CD14-positive monocyte (primary cell): ENCODE data around the gene SIGLEC12. TPM values are rescaled to one million over a fixed set of nuclear protein-coding genes. Genes with fewer than 3 reads are reported as not detected.
A peak's percentile ranks its signal among the peaks of the same experiment; 100 is the strongest.

ENCODE experiments used
- DNase-seq, 3 donors: peaks; one replicate each; pipeline ENCODE4 v3.0.0-alpha.2; 2011 to 2022
- H2AFZ ChIP-seq: 2 replicates; pipeline ENCODE4 v1.6.0; 2012; ENCODE audit warnings: mild to moderate bottlenecking, low read depth, low read length, inconsistent platforms; ENCODE audit not compliant: insufficient read depth, poor library complexity, severe bottlenecking
- H3K27ac ChIP-seq, 2 donors: 1 replicate in 1 of 2; 2 replicates in 1 of 2; pipeline ENCODE4 v1.5.1; 2012 to 2013; ENCODE audit warnings: low read length in 2 of 2, control low read depth in 1 of 2, inconsistent platforms in 1 of 2, low read depth in 1 of 2, mild to moderate bottlenecking in 1 of 2
- H3K27me3 ChIP-seq, 2 donors: one replicate each; pipeline versions ENCODE4 v1.6.0 to v1.6.1; 2011 to 2013; ENCODE audit warnings: low read length in 2 of 2; ENCODE audit not compliant: control insufficient read depth in 2 of 2, insufficient read depth in 2 of 2
- H3K36me3 ChIP-seq, 2 donors: replicated peaks in 1 of 2; 1 replicate in 1 of 2; 2 replicates in 1 of 2; pipeline versions ENCODE4 v1.5.1 to v1.6.1; 2012 to 2013; ENCODE audit warnings: low read length in 2 of 2, control low read depth in 1 of 2, inconsistent platforms in 1 of 2, mild to moderate bottlenecking in 1 of 2; ENCODE audit not compliant: insufficient read depth in 2 of 2, control insufficient read depth in 1 of 2
- H3K4me1 ChIP-seq, 2 donors: 1 replicate in 1 of 2; 2 replicates in 1 of 2; pipeline versions ENCODE4 v1.5.1 to v1.6.1; 2012 to 2013; ENCODE audit warnings: low read length in 2 of 2, control low read depth in 1 of 2, inconsistent platforms in 1 of 2, mild to moderate bottlenecking in 1 of 2, moderate library complexity in 1 of 2; ENCODE audit not compliant: insufficient read depth in 2 of 2, control insufficient read depth in 1 of 2
- H3K4me2 ChIP-seq: replicated peaks from 2 replicates; pipeline ENCODE3; 2012; ENCODE audit warnings: low read length, moderate library complexity, mild to moderate bottlenecking; ENCODE audit not compliant: poor library complexity, severe bottlenecking; ENCODE audit errors: extremely low read depth
- H3K4me3 ChIP-seq, 3 experiments: fragments of 200-600 bp in 1 of 3; sonication (generic) in 1 of 3; replicated peaks in 1 of 3; 1 replicate in 2 of 3; 2 replicates in 1 of 3; pipeline ENCODE4 v1.5.1; 2011 to 2013; ENCODE audit warnings: low read length in 3 of 3, mild to moderate bottlenecking in 3 of 3, control low read depth in 2 of 3, low read depth in 2 of 3, inconsistent platforms in 1 of 3, moderate library complexity in 1 of 3
- H3K79me2 ChIP-seq: 2 replicates; pipeline ENCODE4 v1.6.0; 2012; ENCODE audit warnings: mild to moderate bottlenecking, control low read depth, inconsistent platforms, low read length, moderate library complexity; ENCODE audit not compliant: insufficient read depth
- H3K9ac ChIP-seq: 2 replicates; pipeline ENCODE4 v1.6.0; 2017; ENCODE audit warnings: low read length, mild to moderate bottlenecking; ENCODE audit not compliant: insufficient read depth, poor library complexity, severe bottlenecking
- H3K9me3 ChIP-seq, 2 donors: replicated peaks in 1 of 2; 1 replicate in 1 of 2; 2 replicates in 1 of 2; pipeline versions ENCODE4 v1.5.1 to v1.6.1; 2012 to 2013; ENCODE audit warnings: low read length in 2 of 2, control low read depth in 1 of 2; ENCODE audit not compliant: control insufficient read depth in 1 of 2, insufficient read depth in 1 of 2
- H4K20me1 ChIP-seq: 2 replicates; pipeline ENCODE4 v1.6.0; 2012; ENCODE audit warnings: mild to moderate bottlenecking, low read length, control low read depth, moderate library complexity; ENCODE audit not compliant: insufficient read depth
- H3K27ac Mint-ChIP-seq, 7 donors: one replicate each; pipeline ENCODE4 v1.8.0; 2020; ENCODE audit warnings: mild to moderate bottlenecking in 7 of 7, mixed read lengths in 7 of 7, moderate library complexity in 6 of 7, inconsistent platforms in 2 of 7
- H3K27me3 Mint-ChIP-seq, 3 donors: one replicate each; pipeline ENCODE4 v1.8.0; 2021 to 2022; ENCODE audit warnings: low read depth in 3 of 3, mild to moderate bottlenecking in 3 of 3, mixed read lengths in 3 of 3, moderate library complexity in 3 of 3, inconsistent platforms in 1 of 3
- H3K36me3 Mint-ChIP-seq, 2 donors: one replicate each; pipeline ENCODE4 v1.8.0; 2020; ENCODE audit warnings: mixed read lengths in 2 of 2, inconsistent platforms in 1 of 2, mild to moderate bottlenecking in 1 of 2
- H3K4me1 Mint-ChIP-seq: one replicate; pipeline ENCODE4 v1.8.0; 2020; ENCODE audit warnings: mild to moderate bottlenecking, mixed read lengths
- H3K4me3 Mint-ChIP-seq, 2 donors: one replicate each; pipeline ENCODE4 v1.8.0; 2020; ENCODE audit warnings: mild to moderate bottlenecking in 2 of 2, mixed read lengths in 2 of 2, moderate library complexity in 1 of 2
- H3K9me3 Mint-ChIP-seq, 7 donors: one replicate each; pipeline ENCODE4 v1.8.0; 2020 to 2022; ENCODE audit warnings: mixed read lengths in 7 of 7, mild to moderate bottlenecking in 6 of 7, moderate library complexity in 6 of 7, inconsistent platforms in 2 of 7
- CTCF ChIP-seq: fragments of 200-600 bp; IDR thresholded peaks from one replicate; pipeline ENCODE4 v1.8.0; 2022; ENCODE audit warnings: antibody characterized with exemption, mild to moderate bottlenecking
- WGBS: methylation state at CpG from one replicate; pipeline ENCODE4 v1.1.5; 2013; ENCODE audit warnings: missing lambda C conversion rate; ENCODE audit not compliant: insufficient coverage; 5-methylcytosine and 5-hydroxymethylcytosine counted together
- intact Hi-C, 2 donors: fragments of 100-400 bp; cut with micrococcal nuclease; formaldehyde crosslinking; loops; one replicate each; pipeline versions ENCODE4 v1.15.0 to v1.15.1; 2023
- polyA plus RNA-seq, 3 donors: library from polyadenylated mRNA; depleted of rRNA in 1 of 3; unstranded in 2 of 3; stranded (reverse) in 1 of 3; fragments of 300-500 nt in 2 of 3; fragments of >200 nt in 1 of 3; fragmentation: Illumina TruSeq in 2 of 3; gene quantifications; 1 replicate in 2 of 3; 2 replicates in 1 of 3; pipeline ENCODE4 v1.2.3, GENCODE V29; 2012 to 2021

The SIGLEC12 gene
- polyA plus RNA-seq, 3 donors, result 0.24 to 1.8 (median 1.3) TPM

GRCh38 chr19:51546650-51547396 is 45.2 kb upstream of the SIGLEC12 start:
- Mint-ChIP-seq H3K9me3 (peaks cover 0 to 8% (median 2%) of the 10 kb centered on the region in 7 donors), H3K27me3 (peaks cover 66 to 85% (median 66%) of the 10 kb centered on the region in 3 donors), H3K27ac (peak overlapping the region in 2 of 7 donors; percentile 13 to 32), H3K4me3 (peak overlapping the region in 1 of 2 donors; percentile 70), H3K36me3 (peaks cover 0 to 17% of the 10 kb centered on the region in 2 donors), H3K4me1 (peaks cover 62% of the 10 kb centered on the region)
- Histone ChIP-seq H3K9ac (no peak overlapping the region), H3K27ac (no peak overlapping the region), H3K27me3 (peaks cover 12 to 58% of the 10 kb centered on the region in 2 donors), H2AFZ (no peak overlapping the region), H3K79me2 (no peaks in the 10 kb centered on the region), H3K36me3 (no peaks in the 10 kb centered on the region), H3K4me2 (peak overlapping the region; percentile 17), H3K9me3 (no peaks in the 10 kb centered on the region), H3K4me3 (peak overlapping the region in 1 of 3 experiments; percentile 7), H3K4me1 (peaks cover 48 to 57% of the 10 kb centered on the region in 2 donors), H4K20me1 (no peaks in the 10 kb centered on the region)
- 0% methylated on average over 2 of the region's 10 CpGs for WGBS
- peak; percentile 29 to 59 (median 47) for DNase-seq
- intact Hi-C loops, result loop anchor here in 1 of 2 donors (1.0 kb wide), 1 partner anchor 9 kb away; no protein-coding TSS in a partner anchor
- TF ChIP-seq CTCF, result no peak

GRCh38 chr19:51546107-51546649 is 44.6 kb upstream of the SIGLEC12 start:
- no peak for DNase-seq
- intact Hi-C loops, result loop anchor here in 1 of 2 donors (1.0 kb wide), 1 partner anchor 10 kb away; no protein-coding TSS in a partner anchor
- H3K36me3 Mint-ChIP-seq, result peaks cover 0 to 13% of the 10 kb centered on the region in 2 donors

More at GRCh38 chr19:51546107-51546649, 44.6 kb upstream of the SIGLEC12 start:
- Histone ChIP-seq H3K4me1 (peaks cover 42 to 51% of the 10 kb centered on the region in 2 donors), H3K27me3 (peaks cover 12 to 58% of the 10 kb centered on the region in 2 donors), H3K4me3 (peak overlapping the region in 1 of 3 experiments; percentile 7), H3K9me3 (no peaks in the 10 kb centered on the region), H3K36me3 (no peaks in the 10 kb centered on the region), H2AFZ (no peak overlapping the region), H3K4me2 (peak overlapping the region; percentile 17), H3K9ac (no peak overlapping the region), H3K79me2 (no peaks in the 10 kb centered on the region), H3K27ac (no peak overlapping the region), H4K20me1 (no peaks in the 10 kb centered on the region)
- H3K4me1 Mint-ChIP-seq, result peaks cover 56% of the 10 kb centered on the region
- H3K4me3 Mint-ChIP-seq, result peak overlapping the region in 1 of 2 donors; percentile 70
- H3K27me3 Mint-ChIP-seq, result peaks cover 68 to 91% (median 70%) of the 10 kb centered on the region in 3 donors
- TF ChIP-seq CTCF, result no peak
- peak overlapping the region in 1 of 7 donors; percentile 47 for H3K27ac Mint-ChIP-seq
- peaks cover 0 to 10% (median 2%) of the 10 kb centered on the region in 7 donors for H3K9me3 Mint-ChIP-seq
- WGBS, result 72% methylated on average over 3 of the region's 5 CpGs
